Trophoblast cell (in vitro differentiated cells and primary cell): ENCODE data around the gene AP1S3.

ENCODE experiments used
- DNase-seq, 2 donors: peaks; one replicate each; pipeline ENCODE4 v3.0.0-alpha.2; 2016
- H2AFZ ChIP-seq: 2 replicates; pipeline ENCODE4 v1.6.1; 2013; ENCODE audit warnings: low read length, moderate library complexity, mild to moderate bottlenecking; ENCODE audit not compliant: insufficient read depth, poor library complexity
- H2AK5ac ChIP-seq: 2 replicates; pipeline ENCODE4 v1.6.1; 2013; ENCODE audit warnings: mild to moderate bottlenecking, low read length
- H2BK120ac ChIP-seq: 2 replicates; pipeline ENCODE4 v1.6.1; 2013; ENCODE audit warnings: low read length, mild to moderate bottlenecking, moderate library complexity; ENCODE audit not compliant: insufficient read depth, poor library complexity
- H2BK12ac ChIP-seq: 2 replicates; pipeline ENCODE4 v1.6.1; 2013; ENCODE audit warnings: mild to moderate bottlenecking, low read length, moderate library complexity
- H2BK5ac ChIP-seq: 2 replicates; pipeline ENCODE4 v1.6.1; 2013; ENCODE audit warnings: low read length, low read depth, moderate library complexity, mild to moderate bottlenecking; ENCODE audit not compliant: poor library complexity
- H3K14ac ChIP-seq: 2 replicates; pipeline ENCODE4 v1.6.1; 2013; ENCODE audit warnings: mild to moderate bottlenecking, low read length
- H3K18ac ChIP-seq: 2 replicates; pipeline ENCODE4 v1.6.1; 2013; ENCODE audit warnings: mild to moderate bottlenecking, low read length
- H3K23ac ChIP-seq: 2 replicates; pipeline ENCODE4 v1.6.1; 2013; ENCODE audit warnings: low read length
- H3K27ac ChIP-seq: 2 replicates; pipeline ENCODE4 v1.5.1; 2013; ENCODE audit warnings: low read depth, mild to moderate bottlenecking, inconsistent platforms, low read length, moderate library complexity
- H3K27me3 ChIP-seq: 2 replicates; pipeline ENCODE4 v1.6.1; 2013; ENCODE audit warnings: inconsistent platforms, mild to moderate bottlenecking, low read length, moderate library complexity; ENCODE audit not compliant: insufficient read depth
- H3K36me3 ChIP-seq, 2 experiments: 1 replicate in 1 of 2; 2 replicates in 1 of 2; pipeline ENCODE4 v1.6.1; 2013; ENCODE audit warnings: low read length in 2 of 2, mild to moderate bottlenecking in 2 of 2, moderate library complexity in 1 of 2; ENCODE audit not compliant: insufficient read depth in 2 of 2, control insufficient read depth in 1 of 2
- H3K4ac ChIP-seq: 2 replicates; pipeline ENCODE4 v1.6.1; 2013; ENCODE audit warnings: low read depth, mild to moderate bottlenecking, low read length, moderate library complexity
- H3K4me1 ChIP-seq, 2 experiments: 1 replicate in 1 of 2; 2 replicates in 1 of 2; pipeline ENCODE4 v1.6.1; 2013; ENCODE audit warnings: low read length in 2 of 2, mild to moderate bottlenecking in 2 of 2, moderate library complexity in 1 of 2; ENCODE audit not compliant: insufficient read depth in 2 of 2, control insufficient read depth in 1 of 2
- H3K4me2 ChIP-seq: 2 replicates; pipeline ENCODE4 v1.6.1; 2013; ENCODE audit warnings: inconsistent platforms, mild to moderate bottlenecking, low read length, moderate library complexity
- H3K4me3 ChIP-seq: 2 replicates; pipeline ENCODE4 v1.5.1; 2013; ENCODE audit warnings: mild to moderate bottlenecking, low read depth, low read length, inconsistent platforms
- H3K79me1 ChIP-seq: one replicate; pipeline ENCODE4 v1.6.1; 2013; ENCODE audit warnings: low read length
- H3K79me2 ChIP-seq: 2 replicates; pipeline ENCODE4 v1.6.1; 2013; ENCODE audit warnings: low read length, mild to moderate bottlenecking; ENCODE audit not compliant: control insufficient read depth, insufficient read depth, poor library complexity
- H3K9ac ChIP-seq: 2 replicates; pipeline ENCODE4 v1.6.1; 2013; ENCODE audit warnings: mild to moderate bottlenecking, low read length
- H3K9me3 ChIP-seq: 2 replicates; pipeline ENCODE4 v1.6.1; 2013; ENCODE audit warnings: low read depth, mild to moderate bottlenecking, control low read depth, inconsistent platforms, low read length; ENCODE audit not compliant: insufficient read depth
- H4K12ac ChIP-seq: 2 replicates; pipeline ENCODE4 v1.6.1; 2013; ENCODE audit warnings: low read depth, mild to moderate bottlenecking, low read length, moderate library complexity
- H4K8ac ChIP-seq: 2 replicates; pipeline ENCODE4 v1.6.1; 2013; ENCODE audit warnings: low read depth, mild to moderate bottlenecking, low read length, moderate library complexity
- H4K91ac ChIP-seq: one replicate; pipeline ENCODE4 v1.6.1; 2013; ENCODE audit warnings: low read depth, mild to moderate bottlenecking, low read length, moderate library complexity
- WGBS: extraction: QIAGEN DNeasy Blood & Tissue Kit; methylation state at CpG from one replicate; pipeline ENCODE4 v1.1.7; 2013; ENCODE audit warnings: missing lambda C conversion rate; ENCODE audit not compliant: insufficient read length, insufficient coverage; ENCODE audit errors: extremely low coverage; 5-methylcytosine and 5-hydroxymethylcytosine counted together

AP1S3 gene

GRCh38 chr2:223725494-223725893, 111.9 kb downstream of the AP1S3 start:
- no peak overlapping the region for H2BK120ac ChIP-seq

DNA sequence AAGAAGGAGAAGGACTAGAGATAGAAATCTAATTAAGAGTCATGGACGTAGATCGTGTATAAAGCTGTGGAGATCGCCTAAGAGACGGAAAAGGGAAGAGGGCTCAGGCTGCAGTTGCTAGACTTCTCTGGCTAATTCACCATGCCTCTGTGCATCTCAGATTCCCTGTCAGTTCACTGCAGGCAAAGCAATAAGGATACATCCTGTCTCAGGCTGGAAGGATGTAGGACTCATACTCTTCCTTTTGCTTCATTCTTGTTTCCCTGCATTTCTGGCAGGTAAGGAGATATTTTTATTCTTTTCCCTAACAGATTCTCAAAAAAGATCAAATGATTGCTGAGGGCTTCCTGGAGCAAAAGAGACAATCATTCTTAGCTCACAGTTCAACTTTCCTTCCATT, 112.5 kb downstream of the AP1S3 start:
- Histone ChIP-seq H3K9me3 (no peaks in the 10 kb centered on the region), H3K27ac (peak overlapping the region; percentile 76), H3K4me2 (no peak overlapping the region), H3K23ac (no peak overlapping the region), H4K12ac (no peak overlapping the region), H3K36me3 (no peaks in the 10 kb centered on the region), H3K4me1 (peaks cover 5 to 7% of the 10 kb centered on the region in 2 experiments), H2AK5ac (no peak overlapping the region), H3K27me3 (no peaks in the 10 kb centered on the region), H2BK120ac (no peak overlapping the region), H3K9ac (no peak overlapping the region), H3K4ac (no peak overlapping the region), H4K91ac (no peak overlapping the region), H2BK5ac (no peak overlapping the region), H2AFZ (no peak overlapping the region), H3K79me2 (no peaks in the 10 kb centered on the region), H3K14ac (no peak overlapping the region), H4K8ac (no peak overlapping the region), H3K4me3 (no peak overlapping the region), H3K18ac (no peak overlapping the region), H2BK12ac (no peak overlapping the region), H3K79me1 (peaks cover 7% of the 10 kb centered on the region)
- no peak for DNase-seq
- WGBS = no CpG with 5 or more reads among the region's 4 CpGs

More at GRCh38 chr2:223725494-223725893, 111.9 kb downstream of the AP1S3 start:
- Histone ChIP-seq H3K27ac (peak overlapping the region; percentile 76), H3K18ac (no peak overlapping the region), H3K9me3 (no peaks in the 10 kb centered on the region), H3K79me1 (peaks cover 7% of the 10 kb centered on the region), H3K4me1 (peaks cover 5 to 7% of the 10 kb centered on the region in 2 experiments), H4K91ac (no peak overlapping the region), H3K79me2 (no peaks in the 10 kb centered on the region), H2AK5ac (no peak overlapping the region), H2BK12ac (no peak overlapping the region), H3K36me3 (no peaks in the 10 kb centered on the region), H3K14ac (no peak overlapping the region), H2AFZ (no peak overlapping the region), H3K27me3 (no peaks in the 10 kb centered on the region), H3K4me2 (peak overlapping the region; percentile 60), H4K12ac (no peak overlapping the region), H2BK5ac (no peak overlapping the region), H3K4me3 (no peak overlapping the region), H3K9ac (no peak overlapping the region), H3K4ac (no peak overlapping the region), H4K8ac (no peak overlapping the region), H3K23ac (no peak overlapping the region)
- WGBS = no CpG with 5 or more reads among the region's 5 CpGs
- peak; percentile 85 to 95 for DNase-seq

DNA sequence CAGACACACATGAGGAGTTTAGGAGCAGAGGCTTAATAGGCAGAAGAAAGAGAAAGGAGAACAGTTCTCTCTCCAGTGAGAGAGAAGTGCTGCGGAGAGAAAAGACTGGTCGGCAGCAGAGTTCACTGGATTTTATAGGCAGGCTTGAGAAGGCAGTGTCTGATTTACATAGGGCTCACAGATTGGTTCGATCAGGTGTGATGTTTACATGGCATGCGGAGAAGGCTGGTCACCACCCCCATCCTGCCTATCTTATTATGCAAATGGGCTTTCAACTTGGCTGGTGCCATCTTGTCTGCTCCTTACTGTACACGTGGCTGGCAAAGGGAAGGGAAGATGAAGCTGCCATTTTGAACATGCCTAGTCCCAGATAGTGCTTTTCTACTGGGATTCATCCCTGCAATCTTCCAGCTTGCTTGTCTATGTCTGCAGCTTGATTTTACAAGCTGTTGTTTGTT, 113.4 kb downstream of the AP1S3 start:
- Histone ChIP-seq H2AFZ (no peak overlapping the region), H3K27me3 (no peaks in the 10 kb centered on the region), H2BK120ac (no peak overlapping the region), H3K4me3 (no peak overlapping the region), H4K91ac (no peak overlapping the region), H3K4me2 (peak overlapping the region; percentile 56), H3K23ac (no peak overlapping the region), H2AK5ac (no peak overlapping the region), H3K79me1 (peaks cover 7% of the 10 kb centered on the region), H4K12ac (no peak overlapping the region), H3K9me3 (no peaks in the 10 kb centered on the region), H3K18ac (no peak overlapping the region), H2BK12ac (no peak overlapping the region), H3K4ac (no peak overlapping the region), H3K4me1 (peaks cover 5 to 7% of the 10 kb centered on the region in 2 experiments), H3K27ac (no peak overlapping the region), H4K8ac (no peak overlapping the region), H3K9ac (peak overlapping the region; percentile 63), H2BK5ac (no peak overlapping the region), H3K36me3 (peaks cover 0 to under 1% of the 10 kb centered on the region in 2 experiments), H3K79me2 (no peaks in the 10 kb centered on the region), H3K14ac (no peak overlapping the region)
- WGBS = no CpG with 5 or more reads among the region's 5 CpGs
- peak in 1 of 2 donors; percentile 6 for DNase-seq

- Histone ChIP-seq H2BK12ac (no peak overlapping the region), H3K79me1 (peaks cover 7% of the 10 kb centered on the region), H3K27ac (no peak overlapping the region), H3K23ac (no peak overlapping the region), H2AK5ac (no peak overlapping the region), H3K4ac (peak overlapping the region; percentile 33), H3K4me2 (no peak overlapping the region), H4K91ac (no peak overlapping the region), H3K18ac (no peak overlapping the region), H3K9ac (no peak overlapping the region), H3K36me3 (peaks cover 0 to 3% of the 10 kb centered on the region in 2 experiments), H3K79me2 (no peaks in the 10 kb centered on the region), H2AFZ (no peak overlapping the region), H3K4me1 (peaks cover 5 to 7% of the 10 kb centered on the region in 2 experiments), H3K4me3 (no peak overlapping the region), H4K8ac (no peak overlapping the region), H3K27me3 (no peaks in the 10 kb centered on the region), H4K12ac (no peak overlapping the region), H3K14ac (no peak overlapping the region), H3K9me3 (peaks cover 2% of the 10 kb centered on the region), H2BK120ac (no peak overlapping the region), H2BK5ac (no peak overlapping the region)
- WGBS = no CpG with 5 or more reads among the region's 9 CpGs
- DNase-seq = no peak
Observed at GRCh38 chr2:223722226-223722625, 115.2 kb downstream of the AP1S3 start.
